ENCODE measurements around the gene SLC5A9.
"Not testable (repeated sequence)": the region's sequence is repeated elsewhere in the genome, so short reads cannot be mapped to it uniquely, and the experiment has no call there.

SLC5A9 gene

GRCh38 chr1:48222501-48223242 is at the start of gene SLC5A9:
TSS of gene SLC5A9 (plus strand) at chr1:48222716. CDS start at chr1:48222737, 21 bp downstream.
- no peak for DNase-seq

GRCh38 chr1:48175116-48175515 is 47.4 kb upstream of the SLC5A9 start:
- no peak for DNase-seq

GRCh38 chr1:48177257-48177656 is 45.3 kb upstream of the SLC5A9 start:
- no peak for DNase-seq

- DNase-seq = no peak
Measured at GRCh38 chr1:48181669-48182367, 40.7 kb upstream of the SLC5A9 start.

GRCh38 chr1:48182439-48182838 is 40.1 kb upstream of the SLC5A9 start:
- DNase-seq = no peak

GRCh38 chr1:48186306-48186839 is 36.1 kb upstream of the SLC5A9 start:
- DNase-seq = no peak

GRCh38 chr1:48187969-48188563 is 34.5 kb upstream of the SLC5A9 start:
- no peak for DNase-seq

DNA sequence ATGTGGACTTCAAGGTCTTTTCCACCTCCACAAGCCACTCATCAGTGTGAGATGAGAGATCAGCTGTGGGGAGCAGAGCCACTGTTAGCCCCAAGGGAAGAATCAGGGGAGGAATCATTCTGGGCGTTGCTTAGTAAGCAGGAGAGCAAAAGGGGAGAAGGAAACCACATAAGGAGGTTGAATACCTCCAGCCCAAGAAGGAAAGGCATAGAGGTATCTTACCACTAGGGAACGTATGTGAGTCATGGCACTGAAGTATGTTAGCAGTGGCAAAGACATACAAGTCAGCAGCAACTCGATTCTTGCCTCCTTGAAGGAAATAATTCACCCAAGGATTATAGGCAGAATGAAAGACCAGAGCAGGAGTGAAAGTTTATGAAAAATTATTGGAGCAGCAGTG is 31.6 kb upstream of the SLC5A9 start:
- no peak for DNase-seq

GRCh38 chr1:48194801-48195200 is 27.7 kb upstream of the SLC5A9 start:
- no peak for DNase-seq

DNA sequence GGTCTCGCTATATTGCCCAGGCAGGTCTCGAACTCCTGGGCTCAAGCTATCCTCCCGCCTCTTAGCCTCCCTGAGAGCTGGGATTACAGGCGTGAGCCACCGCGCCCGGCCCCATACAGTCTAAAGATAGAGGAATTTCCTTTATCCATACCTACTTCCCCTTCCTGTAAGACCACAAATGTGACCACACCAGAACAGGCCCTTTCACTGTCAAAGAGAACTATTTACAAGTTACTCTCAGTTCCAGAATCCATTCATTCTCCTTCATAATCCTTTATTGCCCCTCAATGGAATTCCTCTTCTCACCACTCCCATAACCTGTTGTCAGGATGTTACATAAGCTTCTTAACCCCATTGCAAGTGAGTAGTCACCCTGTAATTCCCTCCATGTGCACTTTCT is 26.3 kb upstream of the SLC5A9 start:
- no peak for DNase-seq

GRCh38 chr1:48198970-48199369 is 23.5 kb upstream of the SLC5A9 start:
- DNase-seq = no peak

GRCh38 chr1:48200166-48200900 is 22.2 kb upstream of the SLC5A9 start:
- DNase-seq = no peak

DNA sequence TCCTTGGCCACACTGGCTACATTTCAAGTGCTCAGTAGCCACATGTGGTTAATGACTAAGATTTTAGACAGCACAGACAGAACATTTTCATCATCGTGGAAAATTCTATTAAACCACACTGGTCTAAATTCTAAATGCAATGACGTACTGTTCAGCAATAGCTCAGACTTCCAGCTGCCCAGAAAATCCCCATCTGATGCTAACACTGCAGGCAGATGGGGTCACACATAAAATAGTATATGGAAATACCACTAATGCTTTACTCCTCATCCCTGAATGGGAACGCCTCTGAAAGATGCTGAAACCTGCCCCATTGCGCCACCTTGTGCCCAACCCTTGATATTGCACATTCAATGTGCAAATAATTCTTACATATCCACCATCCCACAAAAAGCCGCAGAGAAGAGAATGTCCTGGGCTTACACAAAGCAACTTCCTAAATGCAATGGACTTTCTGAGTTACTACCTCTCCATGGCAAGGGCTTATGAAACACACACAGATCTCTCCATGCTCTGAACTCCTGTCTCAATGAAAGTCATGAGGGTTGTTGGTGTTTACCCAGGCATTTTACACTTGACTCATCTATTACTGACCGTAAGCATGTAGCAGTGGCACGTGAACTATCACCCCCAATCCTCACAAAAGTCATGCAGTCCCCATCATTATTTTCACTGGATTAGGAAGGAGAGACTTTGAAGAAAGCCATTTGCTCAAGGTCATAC is 20.3 kb upstream of the SLC5A9 start:
- peak in 10 of 14 donors; percentile 3 to 60 (median 24) for DNase-seq

- no peak for DNase-seq
Measured at GRCh38 chr1:48203287-48203900, 19.1 kb upstream of the SLC5A9 start.

DNA sequence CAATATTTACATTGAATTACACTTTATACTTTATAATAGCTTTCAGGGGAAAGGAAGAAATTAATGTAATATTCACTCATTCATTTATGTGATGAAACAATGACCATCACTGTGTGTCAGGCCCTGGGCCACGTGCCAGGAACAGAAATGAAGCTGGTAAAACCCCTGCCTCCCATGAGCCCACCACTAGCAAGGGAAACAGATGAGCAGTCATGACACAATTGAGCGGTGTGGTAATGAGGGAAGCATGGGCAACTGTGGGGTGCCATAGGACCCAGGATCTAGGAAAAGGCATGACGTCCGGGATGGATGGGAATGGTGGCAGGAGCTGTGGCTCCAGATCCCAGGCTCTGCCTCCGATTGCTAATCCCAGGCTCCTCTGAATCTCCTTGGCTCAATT is 17.0 kb upstream of the SLC5A9 start:
- DNase-seq = no peak

DNA sequence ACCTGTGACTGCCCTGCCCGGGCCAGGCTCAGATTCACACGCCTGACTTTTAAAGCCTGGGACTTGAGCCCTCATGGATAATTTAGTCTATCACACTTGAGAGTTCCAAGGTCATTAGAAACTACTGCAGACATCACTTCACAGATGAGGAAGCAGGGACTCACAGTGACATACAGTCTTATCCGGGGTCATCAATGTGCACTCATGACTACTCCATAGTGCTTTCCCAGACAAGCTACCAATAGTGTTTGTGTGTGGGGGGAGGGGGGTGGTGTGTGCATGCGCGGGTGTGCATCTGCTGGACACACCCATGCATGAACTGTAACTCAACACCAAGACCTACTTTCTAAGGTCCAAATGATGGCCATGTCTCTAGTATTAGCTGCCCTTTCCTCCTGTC is 16.1 kb upstream of the SLC5A9 start:
- DNase-seq = no peak

DNA sequence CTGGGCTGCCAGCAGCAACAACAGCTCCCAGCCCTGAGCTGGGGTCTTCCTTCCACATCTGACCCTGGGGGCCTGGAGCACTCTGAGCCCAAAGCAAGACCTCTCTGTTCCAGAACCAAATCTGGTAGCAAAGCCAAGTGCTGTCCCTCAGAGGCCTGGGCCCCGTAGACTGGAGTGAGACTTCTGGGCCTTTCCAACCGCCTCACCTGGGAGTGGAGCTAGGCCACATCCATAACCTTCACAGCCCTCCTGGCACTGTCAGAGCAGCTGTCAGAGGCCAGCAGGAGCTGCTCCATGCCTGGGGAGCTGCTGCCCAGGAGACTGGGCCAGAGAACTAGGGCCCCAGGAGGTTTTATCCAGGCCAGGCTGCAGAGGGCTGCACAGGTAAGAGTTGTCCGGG is 15.4 kb upstream of the SLC5A9 start:
- DNase-seq = no peak

- no peak for DNase-seq
Measured at GRCh38 chr1:48207536-48208075, 14.9 kb upstream of the SLC5A9 start.

DNA sequence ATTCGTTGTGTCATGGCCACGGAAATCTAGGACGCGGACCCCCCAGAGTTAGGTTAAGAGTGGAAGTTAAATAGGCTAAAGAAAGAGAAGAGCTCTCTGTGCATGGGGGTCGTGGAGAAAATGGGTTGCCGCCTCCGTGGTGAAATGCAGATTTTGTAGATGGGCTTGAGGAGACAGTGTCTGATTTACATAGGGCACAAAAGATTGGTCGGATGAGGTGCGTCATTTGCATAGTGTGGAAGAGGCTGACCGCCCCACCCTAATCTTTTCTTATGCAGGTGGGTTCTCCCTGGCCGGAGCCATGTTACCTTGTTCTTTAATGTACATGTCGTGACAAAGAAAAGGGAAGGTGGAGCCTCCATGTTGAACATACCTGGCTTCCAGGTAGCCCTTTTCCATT is 14.3 kb upstream of the SLC5A9 start:
- no peak for DNase-seq

DNA sequence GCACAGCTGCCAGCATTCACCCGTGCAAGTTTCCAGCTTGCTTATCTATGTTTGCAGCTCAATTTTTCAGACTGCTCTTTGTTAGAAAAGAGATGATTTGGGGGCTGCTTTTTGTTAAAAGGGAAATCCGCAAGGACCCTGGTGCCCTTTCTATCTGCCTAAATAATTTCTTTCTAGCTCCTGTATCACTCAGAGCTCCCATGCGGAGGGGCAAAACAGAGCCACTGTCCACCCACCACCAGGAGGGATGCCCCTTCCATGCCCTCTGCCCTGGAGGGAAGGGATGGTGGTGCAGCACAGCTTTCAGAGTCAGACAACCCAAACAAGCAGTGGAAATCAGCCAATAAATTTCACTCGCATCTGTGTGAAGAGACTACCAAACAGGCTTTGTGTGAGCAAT is 13.9 kb upstream of the SLC5A9 start:
- DNase-seq = no peak

GRCh38 chr1:48213462-48213861 is 9.1 kb upstream of the SLC5A9 start:
- not testable (repeated sequence) for DNase-seq
